Natural killer cell (primary cell): ENCODE measurements around the gene UGT2B7. TPM values are rescaled to one million over a fixed set of nuclear protein-coding genes. Genes with fewer than 3 reads are reported as not detected.

Experiments used
- ATAC-seq, 3 donors: fragments of 150-1000 bp in 2 of 3; fragments of 200-7000 bp in 1 of 3; cut with Tn5 transposase; 1 replicate in 1 of 3; 2 replicates in 2 of 3; pipeline ENCODE4 v1.10.0; 2021; ENCODE audit warnings: mild to moderate bottlenecking in 2 of 3, moderate library complexity in 2 of 3
- DNase-seq, 2 donors: peaks; one replicate each; pipeline versions ENCODE4 v3.0.0 to v3.0.0-alpha.2; 2013 to 2021; ENCODE audit warnings: mixed read lengths in 1 of 2
- H3K27ac ChIP-seq: one replicate; pipeline ENCODE4 v1.5.1; 2013; ENCODE audit warnings: mild to moderate bottlenecking, low read length
- H3K27me3 ChIP-seq: one replicate; pipeline ENCODE4 v1.6.1; 2013; ENCODE audit warnings: low read length; ENCODE audit not compliant: control insufficient read depth, insufficient read depth
- H3K36me3 ChIP-seq: one replicate; pipeline ENCODE4 v1.6.1; 2013; ENCODE audit warnings: low read length; ENCODE audit not compliant: control insufficient read depth, insufficient read depth
- H3K4me1 ChIP-seq: one replicate; pipeline ENCODE4 v1.6.1; 2013; ENCODE audit warnings: low read length; ENCODE audit not compliant: control insufficient read depth, insufficient read depth
- H3K4me3 ChIP-seq: one replicate; pipeline ENCODE4 v1.5.1; 2013; ENCODE audit warnings: low read length
- H3K9me3 ChIP-seq: one replicate; pipeline ENCODE4 v1.6.1; 2013; ENCODE audit warnings: low read length; ENCODE audit not compliant: control insufficient read depth, insufficient read depth
- H3K27ac Mint-ChIP-seq, 2 donors: one replicate each; pipeline ENCODE4 v1.8.0; 2022; ENCODE audit warnings: mild to moderate bottlenecking in 2 of 2, mixed read lengths in 2 of 2, moderate library complexity in 1 of 2
- H3K27me3 Mint-ChIP-seq, 2 donors: one replicate each; pipeline ENCODE4 v1.8.0; 2022; ENCODE audit warnings: low read depth in 2 of 2, mixed read lengths in 2 of 2
- H3K36me3 Mint-ChIP-seq: one replicate; pipeline ENCODE4 v1.8.0; 2022; ENCODE audit warnings: mixed read lengths
- H3K4me1 Mint-ChIP-seq, 2 donors: one replicate each; pipeline ENCODE4 v1.8.0; 2022; ENCODE audit warnings: mixed read lengths in 2 of 2
- H3K4me3 Mint-ChIP-seq: one replicate; pipeline ENCODE4 v1.8.0; 2022; ENCODE audit warnings: mild to moderate bottlenecking, moderate library complexity, mixed read lengths
- H3K9me3 Mint-ChIP-seq, 2 donors: one replicate each; pipeline ENCODE4 v1.8.0; 2022; ENCODE audit warnings: mixed read lengths in 2 of 2
- CTCF ChIP-seq: fragments of 200-600 bp; IDR thresholded peaks from one replicate; pipeline ENCODE4 v1.8.0; 2022; ENCODE audit warnings: antibody characterized with exemption
- WGBS: methylation state at CpG from one replicate; pipeline ENCODE4 v1.1.7; 2013; ENCODE audit warnings: missing lambda C conversion rate; ENCODE audit not compliant: insufficient coverage; 5-methylcytosine and 5-hydroxymethylcytosine counted together
- intact Hi-C: fragments of 100-400 bp; cut with micrococcal nuclease; formaldehyde crosslinking; loops from one replicate; pipeline ENCODE4 v1.14.2; 2022
- total RNA-seq, 4 donors: library from RNA; stranded (reverse); fragments of 120-200 nt in 1 of 4; gene quantifications; one replicate each; pipeline versions ENCODE4 v1.2.3 to v1.2.4, GENCODE V29; 2013 to 2022

UGT2B7 gene
- total RNA-seq, 3 donors from 2014 or later (not counting 1 experiment from before 2014, with no cell fraction given) = not detected

- Mint-ChIP-seq H3K27me3 (no peaks in the 10 kb centered on the region), H3K4me3 (no peak overlapping the region), H3K4me1 (no peaks in the 10 kb centered on the region), H3K9me3 (peaks cover 12 to 13% of the 10 kb centered on the region in 2 donors), H3K36me3 (no peaks in the 10 kb centered on the region), H3K27ac (no peak overlapping the region)
- intact Hi-C loops = no loop called here
- no peaks in the 10 kb centered on the region for H3K27me3 ChIP-seq
- TF ChIP-seq CTCF = no peak
- no peaks in the 10 kb centered on the region for H3K9me3 ChIP-seq
- H3K4me1 ChIP-seq = no peaks in the 10 kb centered on the region
- no peak for ATAC-seq
- no peaks in the 10 kb centered on the region for H3K36me3 ChIP-seq
- H3K27ac ChIP-seq = no peak overlapping the region
- H3K4me3 ChIP-seq = no peak overlapping the region
- no CpG with 5 or more reads among the region's 2 CpGs for WGBS
- DNase-seq = no peak
These were observed 19.6 kb downstream of the UGT2B7 start for GRCh38 chr4:69115851-69116213.

GRCh38 chr4:69116645-69117321 lies 20.5 kb downstream of the UGT2B7 start:
- intact Hi-C loops = no loop called here
- Mint-ChIP-seq H3K36me3 (no peaks in the 10 kb centered on the region), H3K27ac (no peak overlapping the region), H3K4me3 (no peak overlapping the region), H3K27me3 (no peaks in the 10 kb centered on the region), H3K9me3 (peaks cover 10 to 11% of the 10 kb centered on the region in 2 donors), H3K4me1 (no peaks in the 10 kb centered on the region)
- Histone ChIP-seq H3K4me1 (no peaks in the 10 kb centered on the region), H3K27ac (no peak overlapping the region), H3K4me3 (no peak overlapping the region), H3K9me3 (no peaks in the 10 kb centered on the region), H3K36me3 (no peaks in the 10 kb centered on the region), H3K27me3 (no peaks in the 10 kb centered on the region)
- 90% methylated on average over 10 of the region's 10 CpGs for WGBS
- DNase-seq (no peak), ATAC-seq (no peak)
- no peak for TF ChIP-seq CTCF

GRCh38 chr4:69120870-69121269 lies 24.6 kb downstream of the UGT2B7 start:
- Mint-ChIP-seq H3K36me3 (no peaks in the 10 kb centered on the region), H3K4me1 (no peaks in the 10 kb centered on the region), H3K27ac (no peak overlapping the region), H3K27me3 (no peaks in the 10 kb centered on the region), H3K4me3 (no peak overlapping the region), H3K9me3 (peaks cover 15 to 20% of the 10 kb centered on the region in 2 donors)
- 84% methylated on average over 2 of the region's 2 CpGs for WGBS
- no peak for TF ChIP-seq CTCF
- intact Hi-C loops = no loop called here
- no peaks in the 10 kb centered on the region for H3K36me3 ChIP-seq
- H3K27ac ChIP-seq = no peak overlapping the region
- no peaks in the 10 kb centered on the region for H3K27me3 ChIP-seq
- no peaks in the 10 kb centered on the region for H3K9me3 ChIP-seq
- no peaks in the 10 kb centered on the region for H3K4me1 ChIP-seq
- no peak for DNase-seq
- H3K4me3 ChIP-seq = no peak overlapping the region
- ATAC-seq = no peak

- no peak overlapping the region for H3K4me3 Mint-ChIP-seq
- H3K4me1 Mint-ChIP-seq = no peaks in the 10 kb centered on the region
- no peak overlapping the region for H3K4me3 ChIP-seq
- no peak overlapping the region for H3K27ac Mint-ChIP-seq
- DNase-seq (no peak), ATAC-seq (no peak)
- no peaks in the 10 kb centered on the region for H3K36me3 ChIP-seq
- no peaks in the 10 kb centered on the region for H3K27me3 Mint-ChIP-seq
- H3K9me3 Mint-ChIP-seq = peaks cover 11 to 14% of the 10 kb centered on the region in 2 donors
- H3K9me3 ChIP-seq = no peaks in the 10 kb centered on the region
- H3K4me1 ChIP-seq = no peaks in the 10 kb centered on the region
- 83% methylated on average over 1 of the region's 3 CpGs for WGBS
- H3K27ac ChIP-seq = no peak overlapping the region
- TF ChIP-seq CTCF = no peak
- no peaks in the 10 kb centered on the region for H3K27me3 ChIP-seq
- intact Hi-C loops = no loop called here
- no peaks in the 10 kb centered on the region for H3K36me3 Mint-ChIP-seq
These were observed 26.2 kb downstream of the UGT2B7 start for GRCh38 chr4:69122476-69122875.
